HUDEP-2 (cell line): ENCODE results near the gene SLC4A2.

Experiments
- DNase-seq, 76 experiments: peaks; one replicate each; lab custom pipeline; 2025; ENCODE audit not compliant: unreplicated experiment in 76 of 76; lab: John Stamatoyannopoulos, UW

Gene SLC4A2

GRCh38 chr7:151020231-151020630 is 39.2 kb upstream of the SLC4A2 start:
- no peak for DNase-seq

- no peak for DNase-seq
Observed at GRCh38 chr7:151023232-151023631, 36.2 kb upstream of the SLC4A2 start.

- no peak for DNase-seq
Observed at GRCh38 chr7:151024435-151025056, 34.8 kb upstream of the SLC4A2 start, which contains the start of gene ATG9B. TSS of gene ATG9B (minus strand) at chr7:151024494. CDS start at chr7:151024423, 71 bp downstream.

GRCh38 chr7:151025924-151026671 is 33.3 kb upstream of the SLC4A2 start:
- no peak for DNase-seq

- peak in 54 of 76 experiments; percentile 14 to 78 (median 46) for DNase-seq
Observed at GRCh38 chr7:151026771-151027727, 32.3 kb upstream of the SLC4A2 start.

- peak in 1 of 76 experiments; percentile 57 for DNase-seq
Observed at GRCh38 chr7:151027728-151028130, 31.7 kb upstream of the SLC4A2 start.

GRCh38 chr7:151028131-151028947 is 31.1 kb upstream of the SLC4A2 start, which contains the start of gene ABCB8:
TSS of gene ABCB8 (plus strand) at chr7:151028450. CDS start at chr7:151028516, 66 bp downstream.
- DNase-seq, result peak in 75 of 76 experiments; percentile 75 to 99 (median 97)

GRCh38 chr7:151028948-151029501 is 30.4 kb upstream of the SLC4A2 start:
- no peak for DNase-seq

- no peak for DNase-seq
Observed at GRCh38 chr7:151031011-151031410, 28.4 kb upstream of the SLC4A2 start.

GRCh38 chr7:151032936-151033863 is 26.2 kb upstream of the SLC4A2 start:
- no peak for DNase-seq

GRCh38 chr7:151033864-151034249 is 25.5 kb upstream of the SLC4A2 start:
- DNase-seq, result no peak

GRCh38 chr7:151034312-151035025 is 24.9 kb upstream of the SLC4A2 start:
- no peak for DNase-seq

GRCh38 chr7:151035026-151035717 is 24.2 kb upstream of the SLC4A2 start:
- no peak for DNase-seq

GRCh38 chr7:151035902-151036301 is 23.5 kb upstream of the SLC4A2 start:
- no peak for DNase-seq

- peak in 75 of 76 experiments; percentile 64 to 99 (median 95) for DNase-seq
Observed at GRCh38 chr7:151038951-151039849, 20.2 kb upstream of the SLC4A2 start.

GRCh38 chr7:151039850-151040548 is 19.4 kb upstream of the SLC4A2 start:
- DNase-seq, result peak in 13 of 76 experiments; percentile 25 to 69 (median 46)
